Measurements from ENCODE around the gene CTLA4.
"Not testable (repeated sequence)": the region's sequence is repeated elsewhere in the genome, so short reads cannot be mapped to it uniquely, and the experiment has no call there.

CTLA4 gene

GRCh38 chr2:203857656-203858055, 9.9 kb upstream of the CTLA4 start:
- no peak for DNase-seq (ENCODE audit: low read depth, low spot score)

GRCh38 chr2:203858176-203858575, 9.4 kb upstream of the CTLA4 start:
- no peak for DNase-seq (ENCODE audit: low read depth, low spot score)

DNA sequence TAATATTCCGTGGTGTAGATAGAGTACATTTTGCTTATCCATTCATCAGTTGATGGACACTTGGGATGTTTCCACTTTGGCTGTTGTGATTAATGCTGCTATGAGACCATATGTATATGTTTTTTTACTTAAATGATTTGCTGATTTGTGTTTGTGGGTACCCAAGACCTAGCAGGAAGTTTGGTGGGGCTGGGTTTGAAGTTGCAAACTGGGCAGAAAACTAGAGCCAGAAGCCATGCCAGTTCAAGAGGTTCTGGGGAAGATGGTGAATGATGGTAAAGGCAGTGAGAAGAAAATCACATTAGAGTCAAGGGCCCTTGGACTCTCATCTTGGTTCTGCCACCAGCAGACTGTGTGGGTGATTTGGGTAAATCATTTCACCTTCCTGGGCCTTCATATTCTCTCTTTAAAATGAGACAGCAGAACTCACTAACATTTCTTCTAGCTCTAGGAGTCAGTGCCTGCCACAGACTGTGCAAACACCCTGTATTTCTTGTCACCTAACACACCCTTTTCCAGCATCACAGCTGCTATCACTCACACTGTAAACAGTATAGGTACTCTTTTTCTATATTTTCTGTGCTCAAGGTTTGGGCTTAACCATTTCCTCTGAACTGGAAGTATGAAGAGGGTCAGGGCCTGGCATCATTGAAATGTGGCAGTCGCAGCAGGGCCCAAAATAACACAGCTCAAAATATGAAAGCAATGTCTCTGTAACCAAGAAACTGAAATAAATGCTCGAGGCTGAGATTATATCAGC, 8.4 kb upstream of the CTLA4 start:
- no peak for DNase-seq (ENCODE audit: low read depth, low spot score)

DNA sequence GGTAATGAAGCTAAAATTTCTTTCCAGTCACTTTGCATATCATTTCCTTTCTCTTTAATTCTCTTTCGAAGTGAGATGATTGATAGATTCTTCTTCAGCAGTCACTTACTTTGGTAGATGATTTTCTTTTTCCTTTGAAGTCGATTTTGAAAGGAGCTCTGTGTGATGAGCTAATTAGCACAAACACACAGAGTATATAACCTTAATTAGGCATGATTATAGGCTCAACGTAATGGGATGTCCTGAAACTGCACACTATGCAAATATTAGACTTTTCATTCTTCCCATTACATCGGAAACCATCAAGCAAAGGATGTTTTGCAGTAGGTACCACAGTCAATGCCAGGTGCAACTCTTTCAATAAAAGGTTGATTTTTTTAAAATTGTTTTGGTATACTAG, 6.4 kb upstream of the CTLA4 start:
- DNase-seq (ENCODE audit: low read depth, low spot score) = no peak

DNA sequence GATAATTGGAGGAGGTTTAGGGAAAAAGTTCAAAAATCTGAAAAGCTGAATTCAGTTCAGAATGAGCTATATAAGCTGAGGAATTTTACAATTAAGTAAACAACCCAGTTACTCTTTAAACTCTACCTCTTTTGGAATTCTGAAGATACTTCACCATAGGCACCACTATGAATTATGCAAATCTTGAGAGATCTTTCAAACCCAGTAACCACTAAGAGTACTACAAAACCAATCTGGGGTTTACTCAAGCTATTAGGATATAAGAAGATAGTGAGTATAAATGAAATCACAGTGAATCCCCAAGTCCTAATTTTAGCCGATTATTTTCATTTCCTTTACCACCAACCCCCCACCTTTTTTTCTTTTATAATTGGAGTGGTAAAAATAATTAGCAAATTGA, 6.0 kb upstream of the CTLA4 start:
- no peak for DNase-seq (ENCODE audit: low read depth, low spot score)

GRCh38 chr2:203869223-203870042, 1.9 kb downstream of the CTLA4 start:
- DNase-seq (ENCODE audit: low read depth, low spot score) = no peak

- no peak for DNase-seq (ENCODE audit: low read depth, low spot score)
These were observed 2.9 kb downstream of the CTLA4 start for GRCh38 chr2:203870481-203870880.

GRCh38 chr2:203870941-203871340, 3.4 kb downstream of the CTLA4 start:
- no peak for DNase-seq (ENCODE audit: low read depth, low spot score)

- DNase-seq (ENCODE audit: low read depth, low spot score) = no peak
These were observed 3.9 kb downstream of the CTLA4 start for GRCh38 chr2:203871371-203871983.

DNA sequence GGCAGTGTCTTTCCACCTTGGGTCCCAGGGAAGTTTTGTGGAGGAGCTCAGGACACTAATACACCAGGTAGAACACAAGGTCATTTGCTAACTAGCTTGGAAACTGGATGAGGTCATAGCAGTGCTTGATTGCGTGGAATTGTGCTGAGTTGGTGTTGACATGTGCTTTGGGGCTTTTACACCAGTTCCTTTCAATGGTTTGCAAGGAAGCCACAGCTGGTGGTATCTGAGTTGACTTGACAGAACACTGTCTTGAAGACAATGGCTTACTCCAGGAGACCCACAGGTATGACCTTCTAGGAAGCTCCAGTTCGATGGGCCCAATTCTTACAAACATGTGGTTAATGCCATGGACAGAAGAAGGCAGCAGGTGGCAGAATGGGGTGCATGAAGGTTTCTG, 5.9 kb downstream of the CTLA4 start:
- DNase-seq (ENCODE audit: low read depth, low spot score) = no peak

- DNase-seq (ENCODE audit: low read depth, low spot score) = no peak
These were observed 6.5 kb downstream of the CTLA4 start for GRCh38 chr2:203873921-203874631.

DNA sequence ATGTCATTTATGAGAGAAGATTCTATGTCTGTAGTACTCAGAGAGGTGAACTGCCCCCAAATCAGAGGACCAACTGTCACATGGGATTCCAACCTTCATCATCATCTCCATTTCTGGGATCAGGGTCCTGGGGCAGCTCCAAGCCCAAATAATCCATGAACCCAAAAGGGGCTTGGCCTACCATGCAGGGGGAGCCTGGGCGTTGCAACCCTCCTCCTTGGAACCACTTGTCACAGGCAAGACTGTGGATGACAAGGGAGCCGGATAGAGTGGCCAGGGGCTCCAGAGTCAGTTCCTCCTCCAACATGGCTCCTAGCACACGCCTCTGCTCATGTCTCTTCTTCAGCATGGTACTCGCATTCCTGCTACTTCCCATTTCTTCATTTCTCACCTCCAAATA, 7.9 kb downstream of the CTLA4 start:
- DNase-seq (ENCODE audit: low read depth, low spot score) = no peak

- no peak for DNase-seq (ENCODE audit: low read depth, low spot score)
These were observed 8.8 kb downstream of the CTLA4 start for GRCh38 chr2:203876328-203876727.

GRCh38 chr2:203878063-203878462, 10.5 kb downstream of the CTLA4 start:
- DNase-seq (ENCODE audit: low read depth, low spot score) = no peak

DNA sequence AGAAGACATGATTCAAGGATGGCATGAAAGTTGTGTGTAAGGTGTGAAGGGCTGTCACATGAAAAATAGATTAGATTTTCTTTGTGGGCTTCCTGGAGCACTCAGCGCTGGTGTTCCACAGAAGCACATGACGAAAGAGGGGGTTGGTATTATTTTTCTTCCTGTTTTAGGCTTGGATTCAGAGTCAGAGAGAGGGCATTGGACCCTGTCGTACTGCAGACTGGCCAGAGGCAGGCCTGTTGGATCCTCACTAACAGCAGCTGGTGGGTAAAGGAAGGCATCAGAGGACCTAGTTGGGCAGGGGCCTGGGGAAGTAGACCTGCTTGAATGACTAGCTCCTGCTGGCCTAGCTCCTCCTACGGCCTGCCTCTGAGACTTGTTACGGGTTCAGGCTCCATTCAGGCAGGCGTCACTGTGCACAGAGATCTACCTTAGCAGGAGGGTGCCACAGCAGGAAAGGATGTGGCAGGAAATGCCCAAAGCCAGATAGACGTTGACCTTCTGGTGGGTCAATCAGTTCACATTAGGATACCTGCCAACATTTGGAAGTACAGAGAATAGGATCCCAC, 13.1 kb downstream of the CTLA4 start:
- no peak for DNase-seq (ENCODE audit: low read depth, low spot score)

- DNase-seq (ENCODE audit: low read depth, low spot score) = not testable (repeated sequence)
These were observed 13.6 kb downstream of the CTLA4 start for GRCh38 chr2:203881185-203881584.

DNA sequence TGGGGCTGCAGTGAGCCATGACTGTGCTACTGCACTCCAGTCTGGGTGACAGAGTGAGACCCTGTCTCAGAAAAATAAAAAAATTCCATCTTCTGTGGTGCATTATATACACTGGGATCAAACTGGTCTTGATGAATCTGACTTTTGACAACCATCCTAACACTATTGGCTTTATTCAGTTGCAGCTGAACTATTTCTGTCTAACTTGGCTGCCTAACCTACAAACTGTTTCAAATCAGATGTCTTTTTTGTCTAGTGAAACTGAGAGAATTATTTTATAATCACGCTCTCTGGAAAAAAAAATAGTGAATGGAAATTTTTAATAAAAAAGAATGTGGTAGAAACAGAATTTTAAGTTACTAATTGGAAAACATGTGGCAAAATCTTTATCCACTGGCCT, 15.0 kb downstream of the CTLA4 start:
- no peak for DNase-seq (ENCODE audit: low read depth, low spot score)

DNA sequence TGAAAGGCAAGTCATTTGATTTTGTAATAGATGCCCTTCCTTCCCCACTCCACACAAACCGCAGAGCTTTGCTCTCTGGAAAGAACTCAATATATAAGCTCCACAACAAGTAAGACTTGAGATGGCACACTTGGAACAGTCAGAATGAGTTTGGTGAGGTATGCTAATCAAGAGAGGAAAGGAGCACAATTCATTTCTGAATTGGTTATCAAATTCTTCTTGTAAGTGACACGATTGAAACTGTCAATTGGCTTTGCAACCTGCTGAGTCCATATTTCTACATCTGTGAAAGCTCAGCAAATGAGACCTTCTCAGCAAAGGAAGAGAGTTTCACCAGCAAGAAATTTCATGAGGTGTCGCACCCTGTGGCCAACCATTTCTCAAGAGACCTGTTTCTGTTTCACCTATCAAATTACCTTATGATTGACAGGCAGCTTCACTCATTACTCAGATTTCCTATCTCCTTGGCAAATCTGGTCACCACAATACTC, 19.1 kb downstream of the CTLA4 start:
- DNase-seq (ENCODE audit: low read depth, low spot score) = no peak

- DNase-seq (ENCODE audit: low read depth, low spot score) = no peak
These were observed 20.1 kb downstream of the CTLA4 start for GRCh38 chr2:203887677-203888076.

GRCh38 chr2:203889542-203889941, 22.0 kb downstream of the CTLA4 start:
- no peak for DNase-seq (ENCODE audit: low read depth, low spot score)

GRCh38 chr2:203889944-203890343, 22.4 kb downstream of the CTLA4 start:
- no peak for DNase-seq (ENCODE audit: low read depth, low spot score)

Data from smooth muscle cell of the brain vasculature (primary cell).